ENCODE data around the gene SMARCB1. TPM values are rescaled to one million over a fixed set of nuclear protein-coding genes. Genes with fewer than 3 reads are reported as not detected.

SMARCB1 gene
- total RNA-seq, 1 experiment from 2014 or later = 88.2 TPM

DNA sequence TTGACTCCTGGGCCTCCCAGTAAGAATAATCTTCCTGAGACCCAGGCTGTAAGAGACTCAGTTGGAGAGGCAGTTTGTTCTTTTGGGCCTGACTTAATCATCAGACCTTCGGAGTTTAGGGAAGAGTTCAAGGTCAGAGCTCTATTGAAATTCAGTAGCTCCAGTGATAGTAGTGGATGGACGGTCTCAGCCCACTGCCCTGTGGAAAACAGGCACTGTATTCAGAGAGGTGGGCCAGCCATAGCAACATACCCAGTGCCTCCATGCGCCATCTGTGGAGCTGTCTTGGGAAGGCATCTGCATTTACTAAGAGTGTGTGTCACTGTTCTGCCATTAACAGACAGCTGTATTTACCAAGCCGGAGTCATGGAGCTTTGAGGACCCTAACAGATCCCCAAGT is 2.9 kb downstream of the SMARCB1 start:
- no peak overlapping the region for H3K4me3 Mint-ChIP-seq (ENCODE audit: low read depth, unreplicated experiment)
- no peaks in the 10 kb centered on the region for H3K27me3 Mint-ChIP-seq (ENCODE audit: unreplicated experiment)
- H3K4me1 Mint-ChIP-seq (ENCODE audit: low read depth, unreplicated experiment) = peaks cover 2% of the 10 kb centered on the region
- no peak for DNase-seq
- CTCF ChIA-PET = interaction anchor here (0.8 kb wide), 1 partner anchor 19 kb away, joined by 5 read pairs; no protein-coding TSS in a partner anchor
- BruUV-seq (replicated peaks) = no TSS peak
- no peaks in the 10 kb centered on the region for H3K9me3 Mint-ChIP-seq (ENCODE audit: low read depth, unreplicated experiment)
- peaks cover 52% of the 10 kb centered on the region for H3K36me3 Mint-ChIP-seq (ENCODE audit: insufficient read depth, unreplicated experiment)
- no peak overlapping the region for H3K27ac Mint-ChIP-seq (ENCODE audit: unreplicated experiment)
- intact Hi-C loops (cut with micrococcal nuclease; ENCODE audit: unreplicated experiment) = loop anchor here (10.0 kb wide), 1 partner anchor 45 kb away; the partner anchor contains the start of gene DERL3
- TF ChIP-seq CTCF (IDR thresholded peaks at IDR 0.05; ENCODE audit: unreplicated experiment) = no peak

- CTCF ChIA-PET = interaction anchor here (0.5 kb wide), 1 partner anchor 33 kb away, joined by 3 read pairs; no protein-coding TSS in a partner anchor
- H3K4me3 Mint-ChIP-seq (ENCODE audit: low read depth, unreplicated experiment) = no peak overlapping the region
- no peaks in the 10 kb centered on the region for H3K27me3 Mint-ChIP-seq (ENCODE audit: unreplicated experiment)
- no peak for DNase-seq
- peaks cover 66% of the 10 kb centered on the region for H3K36me3 Mint-ChIP-seq (ENCODE audit: insufficient read depth, unreplicated experiment)
- H3K9me3 Mint-ChIP-seq (ENCODE audit: low read depth, unreplicated experiment) = no peaks in the 10 kb centered on the region
- BruUV-seq (replicated peaks) = no TSS peak
- no peak overlapping the region for H3K27ac Mint-ChIP-seq (ENCODE audit: unreplicated experiment)
- H3K4me1 Mint-ChIP-seq (ENCODE audit: low read depth, unreplicated experiment) = no peaks in the 10 kb centered on the region
- intact Hi-C loops (cut with micrococcal nuclease; ENCODE audit: unreplicated experiment) = no loop called here
- no peak for TF ChIP-seq CTCF (IDR thresholded peaks at IDR 0.05; ENCODE audit: unreplicated experiment)
Measured at GRCh38 chr22:23790819-23791737, 4.3 kb downstream of the SMARCB1 start.

GRCh38 chr22:23791738-23792645 is 5.2 kb downstream of the SMARCB1 start:
- no peak for DNase-seq
- H3K4me1 Mint-ChIP-seq (ENCODE audit: low read depth, unreplicated experiment) = no peaks in the 10 kb centered on the region
- no peak overlapping the region for H3K27ac Mint-ChIP-seq (ENCODE audit: unreplicated experiment)
- no peak for TF ChIP-seq CTCF (IDR thresholded peaks at IDR 0.05; ENCODE audit: unreplicated experiment)
- no peaks in the 10 kb centered on the region for H3K9me3 Mint-ChIP-seq (ENCODE audit: low read depth, unreplicated experiment)
- no peak overlapping the region for H3K4me3 Mint-ChIP-seq (ENCODE audit: low read depth, unreplicated experiment)
- no peaks in the 10 kb centered on the region for H3K27me3 Mint-ChIP-seq (ENCODE audit: unreplicated experiment)
- no TSS peak for BruUV-seq (replicated peaks)
- CTCF ChIA-PET = no interaction called here
- intact Hi-C loops (cut with micrococcal nuclease; ENCODE audit: unreplicated experiment) = no loop called here
- H3K36me3 Mint-ChIP-seq (ENCODE audit: insufficient read depth, unreplicated experiment) = peaks cover 67% of the 10 kb centered on the region

GRCh38 chr22:23793326-23793725 is 6.6 kb downstream of the SMARCB1 start:
- no peaks in the 10 kb centered on the region for H3K27me3 Mint-ChIP-seq (ENCODE audit: unreplicated experiment)
- no peak for TF ChIP-seq CTCF (IDR thresholded peaks at IDR 0.05; ENCODE audit: unreplicated experiment)
- H3K4me1 Mint-ChIP-seq (ENCODE audit: low read depth, unreplicated experiment) = no peaks in the 10 kb centered on the region
- CTCF ChIA-PET = no interaction called here
- peaks cover 66% of the 10 kb centered on the region for H3K36me3 Mint-ChIP-seq (ENCODE audit: insufficient read depth, unreplicated experiment)
- H3K9me3 Mint-ChIP-seq (ENCODE audit: low read depth, unreplicated experiment) = no peaks in the 10 kb centered on the region
- H3K27ac Mint-ChIP-seq (ENCODE audit: unreplicated experiment) = no peak overlapping the region
- no peak overlapping the region for H3K4me3 Mint-ChIP-seq (ENCODE audit: low read depth, unreplicated experiment)
- DNase-seq = no peak
- intact Hi-C loops (cut with micrococcal nuclease; ENCODE audit: unreplicated experiment) = no loop called here
- no TSS peak for BruUV-seq (replicated peaks)
